Fibroblast of peridontal ligament (primary cell): ENCODE data around the gene TEX52.
"Not testable (repeated sequence)": the region's sequence is repeated elsewhere in the genome, so short reads cannot be mapped to it uniquely, and the experiment has no call there.

Experiments used
- DNase-seq: peaks from one replicate; pipeline ENCODE4 v3.0.0-alpha.2; 2010; ENCODE audit errors: extremely low read depth

Gene TEX52

DNA sequence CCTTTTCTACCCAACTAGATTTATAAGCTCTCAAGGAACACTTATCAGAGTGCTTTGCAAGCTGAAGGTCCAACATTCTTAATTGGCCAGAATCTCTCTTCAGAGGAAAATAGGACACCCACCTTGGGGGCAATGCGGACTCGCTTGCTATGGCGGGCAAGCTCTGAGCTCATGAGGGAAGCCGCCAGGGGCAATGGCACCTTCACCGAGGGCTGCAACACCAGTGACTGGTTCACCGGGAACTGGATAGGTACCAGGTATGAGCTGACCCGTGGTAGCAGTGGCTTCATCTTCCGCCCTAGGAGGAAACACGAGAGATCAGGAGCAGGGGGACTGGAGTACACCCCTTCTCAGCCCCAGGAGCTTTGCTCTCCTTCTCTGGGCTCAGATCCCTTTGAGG is 7.4 kb upstream of the TEX52 start:
- no peak for DNase-seq

DNA sequence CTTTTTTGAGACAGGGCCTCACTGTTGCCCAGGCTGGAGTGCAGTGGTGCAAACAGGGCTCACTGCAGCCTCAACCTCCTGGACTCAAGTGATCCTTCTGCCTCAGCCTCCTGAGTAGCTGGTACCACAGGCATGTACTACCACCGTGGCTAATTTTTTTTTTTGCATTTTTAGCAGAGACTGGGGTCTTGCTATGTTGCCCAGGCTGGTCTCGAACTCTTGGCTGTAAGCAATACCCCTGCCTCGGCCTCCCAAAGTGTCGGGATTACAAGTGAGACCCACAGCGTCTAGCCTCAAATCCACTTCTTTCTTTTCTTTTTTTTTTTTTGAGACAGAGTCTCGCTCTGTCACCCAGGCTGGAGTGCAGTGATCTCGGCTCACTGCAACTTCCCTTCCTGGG is 6.6 kb upstream of the TEX52 start:
- not testable (repeated sequence) for DNase-seq

- no peak for DNase-seq
Measured at GRCh38 chr12:2862876-2863275, 6.0 kb upstream of the TEX52 start.

- no peak for DNase-seq
Measured at GRCh38 chr12:2860170-2860569, 3.3 kb upstream of the TEX52 start.

DNA sequence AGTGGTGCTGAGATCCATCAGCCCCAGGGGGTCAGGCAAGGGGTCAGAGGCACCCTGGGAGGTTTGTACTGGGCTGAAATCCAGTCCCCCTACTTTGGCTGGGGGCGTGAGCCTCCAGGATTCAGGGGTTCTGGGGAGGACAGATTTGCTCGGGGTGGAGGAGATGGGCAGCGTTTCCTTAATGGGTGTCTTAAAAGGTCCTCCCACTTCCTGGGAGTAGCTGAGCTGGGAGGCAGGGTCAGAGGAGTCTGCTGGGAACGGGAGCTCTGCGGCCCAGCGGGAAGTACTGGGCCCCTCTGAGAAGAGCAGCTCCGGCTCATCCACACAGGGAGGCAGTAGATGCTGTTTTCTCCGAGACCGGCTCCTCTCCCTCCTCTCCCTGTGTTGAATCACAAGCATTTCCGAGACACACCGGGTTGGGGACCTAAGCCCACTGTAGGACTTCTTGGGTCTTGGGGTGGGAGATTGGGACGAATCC is 2.1 kb upstream of the TEX52 start:
- DNase-seq = no peak

- no peak for DNase-seq
Measured at GRCh38 chr12:2858334-2858733, 1.5 kb upstream of the TEX52 start.

DNA sequence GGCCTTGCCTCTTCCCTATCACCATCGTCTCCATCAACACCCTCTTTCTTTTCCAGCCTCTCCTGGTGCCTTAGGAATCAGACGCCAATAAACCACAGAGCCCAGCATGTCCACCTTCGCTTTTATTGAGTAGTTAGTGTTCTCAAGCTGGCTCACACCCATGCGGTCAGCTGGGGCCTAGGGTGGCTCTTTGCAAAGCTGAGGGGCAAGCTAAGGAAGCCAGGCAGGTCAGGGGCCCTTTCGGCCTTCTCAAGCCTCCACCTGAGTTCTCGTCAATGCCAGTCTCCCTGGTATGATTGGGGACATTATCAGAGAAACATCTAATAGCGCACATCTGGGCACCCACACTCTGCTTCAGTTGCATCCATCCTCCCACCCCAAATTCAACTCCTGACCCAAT is 737 bp upstream of the TEX52 start:
- no peak for DNase-seq

- no peak for DNase-seq
Measured at GRCh38 chr12:2856051-2856450, 788 bp downstream of the TEX52 start.

- DNase-seq = no peak
Measured at GRCh38 chr12:2855546-2855945, 1.3 kb downstream of the TEX52 start.

GRCh38 chr12:2854669-2855453 is 2.0 kb downstream of the TEX52 start:
- DNase-seq = no peak

DNA sequence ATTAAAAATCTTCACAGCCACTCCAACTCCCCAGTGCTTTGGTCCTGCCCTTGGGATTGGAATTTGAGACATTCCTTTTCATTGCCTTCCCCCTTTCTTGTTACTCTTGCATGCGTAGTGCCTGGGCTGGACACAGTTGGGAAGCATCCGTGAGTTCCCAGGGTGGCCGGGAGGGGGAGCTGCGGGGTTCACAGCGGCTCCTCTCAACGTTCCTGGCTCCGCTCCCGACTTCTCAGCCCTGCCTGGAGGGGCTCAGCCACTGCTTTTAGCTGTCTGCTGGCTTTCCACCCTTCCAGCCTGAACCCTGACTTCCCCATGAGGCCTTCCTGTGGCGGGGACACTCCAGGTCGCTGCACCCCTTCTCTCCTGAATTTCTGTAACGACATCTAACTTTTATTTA is 3.2 kb downstream of the TEX52 start:
- peak; percentile 69 for DNase-seq

DNA sequence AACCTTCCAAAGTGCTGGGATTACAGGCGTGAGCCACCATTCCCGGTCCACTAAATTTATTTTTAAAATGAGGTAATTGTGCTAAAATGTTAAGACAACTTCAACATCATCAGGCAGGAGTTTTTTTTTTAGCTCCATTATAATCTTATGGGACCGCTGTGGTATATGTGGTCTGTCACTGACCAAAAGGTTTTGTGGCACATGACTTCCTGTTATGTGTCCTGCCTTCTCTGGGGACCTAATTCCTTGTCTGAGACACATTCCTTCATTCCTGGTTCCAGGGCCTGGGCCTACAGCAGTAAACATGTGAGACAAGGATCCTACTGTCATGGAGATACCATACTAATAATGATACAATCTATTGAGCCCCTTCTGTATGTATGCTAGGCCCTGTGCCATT is 4.9 kb downstream of the TEX52 start:
- DNase-seq = no peak

DNA sequence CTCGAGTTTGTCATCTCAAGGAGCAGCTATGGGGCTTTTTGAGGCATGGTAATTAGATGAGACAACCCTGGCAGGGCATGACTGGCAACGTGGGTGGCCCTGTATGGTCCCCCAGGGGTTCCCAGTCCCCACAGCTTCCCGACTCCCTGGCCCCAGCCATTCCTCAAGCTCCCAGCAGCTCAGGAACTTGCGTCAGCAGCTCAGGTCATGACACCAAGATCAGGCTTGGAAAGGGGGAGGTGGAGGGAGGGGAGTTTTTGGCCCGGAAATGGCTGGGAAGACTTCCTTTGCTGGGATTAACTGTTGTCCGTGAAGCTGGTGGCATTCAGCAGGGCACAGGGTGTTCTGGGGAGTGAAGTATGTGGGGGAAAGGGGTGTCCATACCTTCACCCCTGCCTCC is 11.6 kb downstream of the TEX52 start:
- peak; percentile 47 for DNase-seq

GRCh38 chr12:2844786-2845185 is 12.1 kb downstream of the TEX52 start:
- DNase-seq = no peak

GRCh38 chr12:2842948-2843347 is 13.9 kb downstream of the TEX52 start:
- DNase-seq = no peak

DNA sequence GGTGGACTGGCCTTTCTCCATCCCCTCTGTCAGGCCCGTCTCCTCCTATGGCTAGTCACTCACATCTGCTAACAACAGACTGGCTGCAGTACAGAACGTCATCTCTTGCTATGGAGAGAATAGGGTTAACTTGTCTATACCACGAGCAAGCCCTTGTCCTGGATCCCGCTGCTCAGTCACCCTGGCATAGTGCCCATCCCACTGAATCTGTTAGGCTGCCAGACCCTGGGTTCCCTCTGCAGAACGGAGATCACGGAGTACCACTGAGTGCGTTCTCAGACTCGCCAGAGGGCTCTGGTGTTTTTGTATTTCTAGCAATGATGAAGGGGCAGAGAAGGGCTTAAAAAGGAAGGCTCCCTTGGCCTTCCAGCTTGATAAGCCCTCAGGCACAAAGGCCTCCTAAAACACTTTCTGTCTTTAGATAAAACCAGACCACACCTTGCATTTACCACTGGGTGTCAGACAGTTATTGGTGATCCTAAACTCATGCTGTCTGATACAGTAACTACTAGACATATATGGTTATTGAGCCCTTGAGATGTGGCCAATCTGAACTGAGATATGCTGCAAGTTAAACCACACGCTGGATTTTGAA is 15.7 kb downstream of the TEX52 start:
- no peak for DNase-seq

GRCh38 chr12:2836574-2836973 is 20.3 kb downstream of the TEX52 start:
- no peak for DNase-seq

- DNase-seq = no peak
Measured at GRCh38 chr12:2835691-2836403, 21.0 kb downstream of the TEX52 start.

GRCh38 chr12:2834581-2835491 is 22.0 kb downstream of the TEX52 start, which contains the start of gene NRIP2:
Gene NRIP2, minus strand, starts transcription at chr12:2835035. Its CDS starts 52 bp downstream, at chr12:2834983.
- peak; percentile 68 for DNase-seq

DNA sequence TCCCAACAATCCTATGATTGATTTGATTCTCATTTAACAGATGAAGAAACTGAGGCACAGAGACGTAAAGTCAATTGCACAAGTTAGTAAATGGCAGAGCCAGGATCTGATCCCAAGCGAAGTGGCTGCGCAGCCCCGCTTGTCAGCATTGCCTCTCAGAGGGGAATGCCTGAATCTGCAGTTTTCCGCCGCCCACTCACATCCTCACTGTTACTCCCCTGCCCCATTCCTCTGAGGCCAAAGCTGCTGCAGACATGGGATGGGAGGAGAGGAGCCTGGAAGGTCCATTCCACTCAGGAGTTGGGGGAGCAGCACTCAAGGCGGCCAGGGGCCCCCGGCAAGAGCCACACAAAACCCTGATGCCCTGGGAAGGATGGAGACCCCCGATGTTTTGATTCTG is 23.0 kb downstream of the TEX52 start:
- DNase-seq = no peak

DNA sequence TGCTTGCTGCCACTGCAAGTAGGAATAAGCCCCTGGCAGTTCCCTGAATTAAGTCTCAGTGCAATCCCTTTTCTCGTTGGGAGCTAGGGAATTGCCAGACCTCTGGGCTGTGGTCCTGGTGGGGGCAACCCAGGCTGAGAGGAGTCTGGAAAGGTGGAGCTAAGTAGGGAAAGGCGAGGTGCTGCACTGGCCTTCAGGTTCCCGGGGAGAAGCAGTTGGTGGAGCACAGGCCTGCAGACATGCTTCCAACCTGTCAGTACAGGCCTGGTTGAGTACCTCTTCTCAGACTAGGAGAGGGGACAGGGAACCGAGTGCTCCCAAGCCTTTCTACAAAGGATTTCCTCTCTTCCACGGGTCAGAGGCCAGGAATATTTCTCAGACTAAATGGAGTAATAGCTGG is 23.5 kb downstream of the TEX52 start:
- no peak for DNase-seq
